ENCODE results near the gene DNAAF9.

- no peak for TF ChIP-seq CTCF (IDR thresholded peaks at IDR 0.05)
- no peak for TF ChIP-seq POLR2A (IDR thresholded peaks at IDR 0.05)
These were observed 12.8 kb upstream of the DNAAF9 start for GRCh38 chr20:3420211-3420707.

Data from esophagus squamous epithelium (tissue), 4 donors.